Activated naive CD4-positive, alpha-beta T cell treated with anti-CD3 and anti-CD28 coated beads for 36 hours (primary cell): ENCODE results near the gene STOM. TPM values are rescaled to one million over a fixed set of nuclear protein-coding genes. Genes with fewer than 3 reads are reported as not detected.
A peak's percentile ranks its signal among the peaks of the same experiment; 100 is the strongest.

Experiments
- CTCF ChIA-PET: fragments of 350-600 bp; sonication (Branson Sonifier 250); formaldehyde crosslinking; loops from one replicate; lab custom pipeline; 2021; ENCODE audit warnings: antibody characterized with exemption; lab: Charles Lee
- DNase-seq: peaks from one replicate; pipeline ENCODE4 v3.0.0-alpha.2; 2020
- H3K27ac Mint-ChIP-seq: one replicate; pipeline ENCODE4 v1.8.0; 2021; ENCODE audit warnings: mild to moderate bottlenecking, mixed read lengths
- H3K27me3 Mint-ChIP-seq: one replicate; pipeline ENCODE4 v1.8.0; 2021; ENCODE audit warnings: low read depth, mixed read lengths
- H3K36me3 Mint-ChIP-seq: one replicate; pipeline ENCODE4 v1.8.0; 2021; ENCODE audit warnings: low read depth, mixed read lengths
- H3K4me1 Mint-ChIP-seq: one replicate; pipeline ENCODE4 v1.8.0; 2021; ENCODE audit warnings: low read depth, mixed read lengths
- H3K4me3 Mint-ChIP-seq: one replicate; pipeline ENCODE4 v1.8.0; 2021; ENCODE audit warnings: mild to moderate bottlenecking, moderate library complexity, mixed read lengths
- H3K9me3 Mint-ChIP-seq: one replicate; pipeline ENCODE4 v1.8.0; 2021; ENCODE audit warnings: mixed read lengths
- intact Hi-C: fragments of 100-400 bp; cut with micrococcal nuclease; formaldehyde crosslinking; loops from one replicate; pipeline ENCODE4 v1.15.1; 2023
- total RNA-seq, 2 experiments: library from RNA; stranded (reverse); gene quantifications; one replicate each; pipeline ENCODE4 v1.2.3, GENCODE V29; 2021

Gene STOM
- total RNA-seq, 2 experiments from 2014 or later: 34.0 to 37.7 TPM

GRCh38 chr9:121390372-121390771 is 20.3 kb upstream of the STOM start:
- no peak overlapping the region for H3K27ac Mint-ChIP-seq
- intact Hi-C loops: no loop called here
- H3K4me1 Mint-ChIP-seq: peaks cover 7% of the 10 kb centered on the region
- no peaks in the 10 kb centered on the region for H3K36me3 Mint-ChIP-seq
- CTCF ChIA-PET: interaction anchor here (0.7 to 17.2 kb wide), 2 partner anchors 65 to 71 kb away, joined by 3 to 315 read pairs; no protein-coding TSS in a partner anchor
- H3K4me3 Mint-ChIP-seq: no peak overlapping the region
- DNase-seq: no peak
- no peaks in the 10 kb centered on the region for H3K9me3 Mint-ChIP-seq
- no peaks in the 10 kb centered on the region for H3K27me3 Mint-ChIP-seq

- Mint-ChIP-seq H3K4me3 (no peak overlapping the region), H3K27ac (no peak overlapping the region), H3K36me3 (no peaks in the 10 kb centered on the region), H3K27me3 (peaks cover 2% of the 10 kb centered on the region), H3K9me3 (no peaks in the 10 kb centered on the region), H3K4me1 (peaks cover 4% of the 10 kb centered on the region)
- no peak for DNase-seq
- CTCF ChIA-PET: interaction anchor here (3.8 kb wide), 1 partner anchor 68 kb away, joined by 17 read pairs; no protein-coding TSS in a partner anchor
- intact Hi-C loops: no loop called here
These were observed 18.3 kb upstream of the STOM start for GRCh38 chr9:121388140-121388905.

- no peak overlapping the region for H3K27ac Mint-ChIP-seq
- H3K36me3 Mint-ChIP-seq: no peaks in the 10 kb centered on the region
- no peaks in the 10 kb centered on the region for H3K4me1 Mint-ChIP-seq
- peaks cover 2% of the 10 kb centered on the region for H3K27me3 Mint-ChIP-seq
- no peaks in the 10 kb centered on the region for H3K9me3 Mint-ChIP-seq
- no peak for DNase-seq
- intact Hi-C loops: no loop called here
- H3K4me3 Mint-ChIP-seq: no peak overlapping the region
- CTCF ChIA-PET: interaction anchor here (0.6 to 3.8 kb wide), 4 partner anchors 13 to 73 kb away, joined by 3 to 17 read pairs (median 5); no protein-coding TSS in a partner anchor
These were observed 16.6 kb upstream of the STOM start for GRCh38 chr9:121386442-121387175.

DNA sequence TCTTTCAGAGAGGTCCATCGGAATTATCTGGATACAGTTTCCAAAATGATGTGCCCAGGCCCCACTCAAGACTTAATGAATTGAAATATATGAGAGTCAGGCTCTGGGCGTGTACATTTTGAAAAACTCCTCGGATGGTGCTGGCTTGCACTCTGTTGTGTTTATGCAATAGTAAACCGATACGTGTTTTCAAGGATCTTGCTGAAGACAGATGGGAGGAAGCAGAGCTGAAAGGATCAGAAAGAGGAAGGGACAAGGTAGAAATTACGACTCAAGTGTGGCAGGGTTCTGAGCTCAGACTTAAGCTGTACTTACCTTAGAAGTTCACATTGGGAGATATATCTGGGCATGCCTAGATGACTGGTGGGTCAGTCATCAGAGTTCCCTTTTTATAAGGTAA is 13.7 kb upstream of the STOM start:
- Mint-ChIP-seq H3K36me3 (no peaks in the 10 kb centered on the region), H3K4me3 (no peak overlapping the region), H3K27ac (no peak overlapping the region), H3K9me3 (no peaks in the 10 kb centered on the region), H3K27me3 (peaks cover 2% of the 10 kb centered on the region), H3K4me1 (no peaks in the 10 kb centered on the region)
- intact Hi-C loops: no loop called here
- CTCF ChIA-PET: interaction anchor here (2.3 kb wide), 1 partner anchor 64 kb away, joined by 18 read pairs; no protein-coding TSS in a partner anchor
- no peak for DNase-seq

DNA sequence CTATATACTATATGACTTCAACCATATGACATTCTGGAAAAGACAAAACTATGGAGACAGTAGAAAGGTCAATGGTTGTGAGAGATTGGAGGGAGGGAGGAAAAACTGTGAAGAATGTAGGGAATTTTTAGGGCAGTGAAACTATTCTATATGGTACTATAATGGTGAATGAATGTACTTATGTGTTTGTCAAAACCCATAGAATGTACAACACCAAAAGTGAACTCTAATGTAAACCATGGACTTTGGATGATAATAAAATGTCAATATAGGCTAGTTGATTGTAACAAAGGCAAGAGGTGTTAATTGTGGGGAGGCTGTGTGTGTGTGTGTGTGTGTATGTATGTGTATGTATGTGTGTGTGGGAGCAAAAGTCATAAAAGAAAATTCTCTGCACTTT is 10.8 kb upstream of the STOM start:
- intact Hi-C loops: no loop called here
- Mint-ChIP-seq H3K9me3 (no peaks in the 10 kb centered on the region), H3K4me3 (no peak overlapping the region), H3K27me3 (peaks cover 2% of the 10 kb centered on the region), H3K27ac (no peak overlapping the region), H3K4me1 (no peaks in the 10 kb centered on the region), H3K36me3 (peaks cover 2% of the 10 kb centered on the region)
- CTCF ChIA-PET: interaction anchor here (0.6 to 1.1 kb wide), 2 partner anchors 23 to 41 kb away, joined by 4 to 7 read pairs; no protein-coding TSS in a partner anchor
- no peak for DNase-seq

DNA sequence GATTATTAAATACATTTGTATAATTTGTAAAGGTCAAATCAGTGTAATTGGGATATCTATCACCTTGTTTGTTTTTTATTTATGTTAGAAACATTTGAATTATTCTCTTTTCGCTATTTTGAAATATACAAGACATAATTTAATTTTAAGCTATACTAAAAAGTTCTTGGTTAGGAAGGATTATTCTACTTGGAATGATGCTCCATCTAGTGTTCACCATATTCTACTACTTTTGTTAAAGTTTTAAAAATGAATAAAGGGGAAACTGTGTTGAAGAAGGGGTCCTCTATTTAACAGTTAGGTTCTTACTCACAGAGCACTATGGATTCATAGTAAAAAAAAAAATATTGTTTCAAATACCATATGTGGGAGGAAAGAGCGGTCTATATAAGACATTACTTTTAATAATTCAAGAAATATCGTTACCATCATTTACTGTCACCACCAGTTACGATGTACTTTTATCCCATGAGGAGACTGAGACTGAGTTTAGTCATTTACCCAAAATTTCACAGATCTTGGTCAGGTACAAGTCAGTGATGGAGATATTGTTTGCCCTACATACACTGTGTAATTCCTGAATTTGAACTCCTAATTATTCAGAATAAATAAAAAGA is 6.3 kb upstream of the STOM start:
- Mint-ChIP-seq H3K9me3 (no peaks in the 10 kb centered on the region), H3K27ac (no peak overlapping the region), H3K27me3 (no peaks in the 10 kb centered on the region), H3K4me3 (no peak overlapping the region), H3K36me3 (peaks cover 2% of the 10 kb centered on the region), H3K4me1 (peaks cover 8% of the 10 kb centered on the region)
- CTCF ChIA-PET: interaction anchor here (0.6 to 5.1 kb wide), 3 partner anchors 56 to 1451 kb away, joined by 3 to 43 read pairs (median 3); no protein-coding TSS in a partner anchor
- intact Hi-C loops: loop anchor here (1.0 kb wide), 1 partner anchor 56 kb away; no protein-coding TSS in a partner anchor
- DNase-seq: no peak

- intact Hi-C loops: loop anchor here (5.0 kb wide), 2 partner anchors 171 to 251 kb away; partner anchors contain the start of gene RAB14
- H3K27me3 Mint-ChIP-seq: no peaks in the 10 kb centered on the region
- CTCF ChIA-PET: interaction anchor here (1.3 to 2.9 kb wide), 2 partner anchors 26 to 53 kb away, joined by 3 to 10 read pairs; no protein-coding TSS in a partner anchor
- no peak for DNase-seq
- peaks cover 5% of the 10 kb centered on the region for H3K36me3 Mint-ChIP-seq
- no peaks in the 10 kb centered on the region for H3K9me3 Mint-ChIP-seq
- H3K4me1 Mint-ChIP-seq: peaks cover 26% of the 10 kb centered on the region
- H3K4me3 Mint-ChIP-seq: no peak overlapping the region
- no peak overlapping the region for H3K27ac Mint-ChIP-seq
These were observed 3.1 kb upstream of the STOM start for GRCh38 chr9:121373011-121373729.

DNA sequence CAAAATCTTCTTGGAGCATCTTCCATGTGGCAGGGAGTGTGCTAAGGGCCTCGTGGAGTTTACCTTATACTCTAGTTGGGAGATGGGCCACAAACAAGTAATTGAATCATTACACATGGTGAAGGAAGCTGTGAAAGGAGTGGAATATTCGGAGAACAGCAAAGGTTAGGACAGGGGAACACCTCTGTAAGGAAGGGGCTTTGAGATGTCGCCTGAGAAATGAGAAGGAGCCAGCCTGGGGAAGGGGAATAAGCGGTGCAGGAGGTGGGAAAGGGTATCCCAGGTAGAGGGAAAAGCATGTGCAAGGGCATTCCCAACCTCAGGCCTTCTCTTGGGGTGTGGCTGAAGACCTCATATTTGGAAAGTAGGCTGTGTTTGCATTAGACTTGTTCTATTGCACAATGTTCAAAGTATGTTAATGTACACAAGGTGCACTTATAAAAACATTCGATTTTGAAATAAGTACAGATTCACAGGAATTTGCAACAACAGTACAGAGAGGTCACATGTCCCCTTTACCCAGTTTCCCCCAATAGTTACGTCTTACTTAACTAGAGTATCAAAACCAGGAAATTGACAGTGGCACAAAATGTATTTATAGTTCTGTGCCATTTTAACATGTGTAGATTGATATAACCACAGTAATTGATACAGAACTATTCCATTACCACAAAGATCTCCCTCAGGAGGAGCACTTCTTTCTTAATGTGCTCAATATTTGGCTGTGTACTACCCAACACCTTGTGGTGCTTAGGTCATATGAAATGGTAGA is 2.4 kb upstream of the STOM start:
- DNase-seq: no peak
- Mint-ChIP-seq H3K9me3 (no peaks in the 10 kb centered on the region), H3K27ac (no peak overlapping the region), H3K4me1 (peaks cover 31% of the 10 kb centered on the region), H3K27me3 (no peaks in the 10 kb centered on the region), H3K4me3 (no peak overlapping the region), H3K36me3 (peaks cover 4% of the 10 kb centered on the region)
- CTCF ChIA-PET: interaction anchor here (1.3 to 2.9 kb wide), 3 partner anchors 27 to 159 kb away, joined by 3 to 10 read pairs (median 3); no protein-coding TSS in a partner anchor
- intact Hi-C loops: loop anchor here (5.0 kb wide), 2 partner anchors 170 to 250 kb away; partner anchors contain the start of gene RAB14

DNA sequence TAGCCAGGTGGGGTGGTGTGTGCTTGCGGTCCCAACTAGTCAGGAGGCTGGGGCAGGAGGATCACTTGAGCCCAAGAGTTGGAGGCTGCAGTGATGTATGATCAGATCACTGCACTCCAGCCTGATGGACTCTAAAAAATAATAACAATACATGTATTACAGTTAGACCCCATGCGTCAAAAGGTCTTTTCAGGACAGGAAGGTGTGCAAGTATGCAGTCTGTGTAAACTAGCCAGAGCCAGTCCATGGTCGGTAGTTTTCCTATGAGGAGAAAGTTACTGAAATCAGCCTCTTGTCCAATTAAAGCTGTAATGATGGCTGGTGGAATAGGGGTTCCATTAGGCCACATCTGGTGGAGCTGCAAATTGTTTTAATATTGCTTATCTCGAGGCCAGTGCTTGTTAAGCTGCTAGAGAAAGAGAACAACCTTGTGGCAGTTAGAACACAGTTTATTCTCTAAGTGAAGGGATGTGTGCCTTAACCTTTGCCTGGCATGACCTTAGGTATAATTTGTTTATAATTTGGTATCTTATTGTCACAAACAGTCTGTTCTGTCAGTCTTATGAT is 1.5 kb upstream of the STOM start:
- no peak for DNase-seq
- Mint-ChIP-seq H3K27me3 (no peaks in the 10 kb centered on the region), H3K4me3 (peak overlapping the region; percentile 44), H3K27ac (peak overlapping the region; percentile 51), H3K4me1 (peaks cover 31% of the 10 kb centered on the region), H3K9me3 (no peaks in the 10 kb centered on the region), H3K36me3 (peaks cover 4% of the 10 kb centered on the region)
- CTCF ChIA-PET: interaction anchor here (1.2 to 2.9 kb wide), 3 partner anchors 26 to 158 kb away, joined by 3 to 10 read pairs (median 3); no protein-coding TSS in a partner anchor
- intact Hi-C loops: loop anchor here (2.0 to 5.0 kb wide), 3 partner anchors 29 to 249 kb away; partner anchors contain the start of gene RAB14

DNA sequence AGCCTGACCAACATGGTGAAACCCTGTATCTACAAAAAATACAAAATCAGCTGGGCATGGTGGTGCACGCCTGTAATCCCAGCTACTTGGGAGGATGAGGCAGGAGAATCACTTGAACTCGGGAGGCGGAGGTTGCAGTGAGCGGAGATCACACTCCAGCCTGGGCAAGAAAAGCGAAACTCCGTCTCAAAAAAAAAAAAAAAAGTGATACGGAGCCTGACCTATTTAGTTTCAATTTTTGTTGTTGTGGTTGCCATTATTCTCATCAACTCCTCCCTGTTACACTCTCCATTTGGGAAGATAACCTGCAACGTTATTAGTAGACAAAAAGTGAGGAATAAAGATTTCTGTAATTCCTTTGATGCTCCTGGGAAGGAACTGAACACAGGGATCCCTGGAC is 1.3 kb downstream of the STOM start:
- Mint-ChIP-seq H3K4me1 (peaks cover 31% of the 10 kb centered on the region), H3K27ac (no peak overlapping the region), H3K36me3 (peaks cover 4% of the 10 kb centered on the region), H3K4me3 (peak overlapping the region; percentile 82), H3K9me3 (no peaks in the 10 kb centered on the region), H3K27me3 (no peaks in the 10 kb centered on the region)
- intact Hi-C loops: loop anchor here (2.0 kb wide), 1 partner anchor 294 kb away; the partner anchor contains the start of gene CNTRL
- CTCF ChIA-PET: interaction anchor here (1.0 to 1.3 kb wide), 2 partner anchors 15 to 49 kb away, joined by 6 to 12 read pairs; no protein-coding TSS in a partner anchor
- DNase-seq: no peak
